Kidney (tissue), 14 donors: ENCODE data around the gene CIRBP. TPM values are rescaled to one million over a fixed set of nuclear protein-coding genes. Genes with fewer than 3 reads are reported as not detected.
A peak's percentile ranks its signal among the peaks of the same experiment; 100 is the strongest.

Experiments
- DNase-seq, 5 donors: peaks; one replicate each; pipeline ENCODE4 v3.0.0-alpha.2; 2013 to 2020
- FAIRE-seq: peaks from 2 replicates; lab custom pipeline; 2012; peaks lifted over from hg19 to GRCh38; lab: Jason Lieb, UNC
- H3K27ac ChIP-seq, 2 donors: one replicate each; pipeline ENCODE4 v1.7.0; 2013; ENCODE audit warnings: low read depth in 2 of 2, low read length in 2 of 2, inconsistent platforms in 1 of 2
- H3K27me3 ChIP-seq: one replicate; pipeline ENCODE4 v1.7.1; 2013; ENCODE audit warnings: low read length, inconsistent platforms; ENCODE audit not compliant: control insufficient read depth, insufficient read depth
- H3K36me3 ChIP-seq, 3 donors: one replicate each; pipeline versions ENCODE4 v1.7.0 to v1.7.1; 2013; ENCODE audit warnings: low read length in 3 of 3, control low read depth in 1 of 3, inconsistent platforms in 1 of 3; ENCODE audit not compliant: insufficient read depth in 3 of 3, control insufficient read depth in 2 of 3
- H3K4me1 ChIP-seq, 3 donors: one replicate each; pipeline versions ENCODE4 v1.7.0 to v1.7.1; 2013; ENCODE audit warnings: low read length in 3 of 3, inconsistent platforms in 1 of 3, low read depth in 1 of 3; ENCODE audit not compliant: control insufficient read depth in 2 of 3, insufficient read depth in 2 of 3
- H3K4me3 ChIP-seq, 3 donors: one replicate each; pipeline versions ENCODE4 v1.7.0 to v1.8.1; 2013; ENCODE audit warnings: low read length in 3 of 3, control low read depth in 1 of 3, inconsistent platforms in 1 of 3
- H3K9ac ChIP-seq, 3 donors: one replicate each; pipeline versions ENCODE4 v1.7.0 to v1.7.1; 2013; ENCODE audit warnings: low read length in 3 of 3, control low read depth in 1 of 3, inconsistent platforms in 1 of 3
- H3K9me3 ChIP-seq, 3 donors: one replicate each; pipeline versions ENCODE4 v1.7.0 to v1.7.1; 2013; ENCODE audit warnings: low read length in 3 of 3, control low read depth in 1 of 3, inconsistent platforms in 1 of 3; ENCODE audit not compliant: control insufficient read depth in 2 of 3, insufficient read depth in 1 of 3
- CTCF ChIP-seq: IDR thresholded peaks from 3 replicates; pipeline ENCODE4 v1.5.1; 2012; ENCODE audit warnings: mild to moderate bottlenecking, moderate library complexity, borderline replicate concordance; ENCODE audit not compliant: insufficient read depth; ENCODE audit errors: extremely low read depth
- intact Hi-C: fragments of 100-400 bp; cut with DNase I; formaldehyde crosslinking; loops from one replicate; pipeline ENCODE4 v1.11.1; 2022
- polyA plus RNA-seq: library from polyadenylated mRNA; stranded (reverse); fragments of 350-450 nt; fragmentation: Illumina TruSeq; extraction: RNeasy Lipid Tissue Mini Kit (QIAGEN cat#74804); gene quantifications from one replicate; pipeline ENCODE4 v1.2.3, GENCODE V29; 2014; ENCODE audit warnings: low read depth, low replicate concordance; ENCODE audit not compliant: insufficient read depth
- total RNA-seq: library from RNA; stranded (reverse); fragmentation: NEBNext Ultra II Directional; extraction: Animal tissue kit (Norgen Biotek cat#: 25700); gene quantifications from one replicate; pipeline ENCODE4 v1.2.1, GENCODE V29; 2021
- donor health status: control.
- donor health status: control.
- donor health status: control.
- donor health status: control.
- donor health status: control.
- donor health status: DM: yes; HTN: yes; CAD: no.
- donor health status: Normal renal cell carcinoma (clear cell type).

The CIRBP gene
- total and polyA plus RNA-seq, 2 donors from 2014 or later, result 408 to 533 TPM

GRCh38 chr19:1253514-1254080 is 15.5 kb upstream of the CIRBP start:
- FAIRE-seq, result no peak
- Histone ChIP-seq H3K27ac (peak overlapping the region; percentile 97), H3K36me3 (peaks cover 5 to 34% (median 17%) of the 10 kb centered on the region in 3 donors), H3K9ac (peak overlapping the region in 1 of 3 donors; percentile 73), H3K4me3 (peak overlapping the region in 1 of 3 donors; percentile 54), H3K4me1 (peaks cover 0 to 45% (median 6%) of the 10 kb centered on the region in 3 donors), H3K9me3 (no peaks in the 10 kb centered on the region), H3K27me3 (no peaks in the 10 kb centered on the region)
- intact Hi-C loops, result no loop called here
- peak in 2 of 5 donors; percentile 69 to 90 for DNase-seq
- TF ChIP-seq CTCF, result no peak

- Histone ChIP-seq H3K27me3 (no peaks in the 10 kb centered on the region), H3K9me3 (no peaks in the 10 kb centered on the region), H3K27ac (peak overlapping the region; percentile 97), H3K9ac (peak overlapping the region in 1 of 3 donors; percentile 62), H3K4me3 (no peak overlapping the region), H3K4me1 (peaks cover 0 to 48% (median 10%) of the 10 kb centered on the region in 3 donors), H3K36me3 (peaks cover 5 to 34% (median 17%) of the 10 kb centered on the region in 3 donors)
- TF ChIP-seq CTCF, result no peak
- FAIRE-seq (no peak), DNase-seq (peak in 1 of 5 donors; percentile 90)
- intact Hi-C loops, result no loop called here
Observed at GRCh38 chr19:1254081-1254527, 15.0 kb upstream of the CIRBP start.

GRCh38 chr19:1254530-1255185 is 14.5 kb upstream of the CIRBP start:
- Histone ChIP-seq H3K4me1 (peaks cover 0 to 54% (median 15%) of the 10 kb centered on the region in 3 donors), H3K27me3 (no peaks in the 10 kb centered on the region), H3K36me3 (peaks cover 5 to 34% (median 17%) of the 10 kb centered on the region in 3 donors), H3K27ac (peak overlapping the region; percentile 97), H3K9ac (peak overlapping the region in 2 of 3 donors; percentile 2 to 62), H3K4me3 (no peak overlapping the region), H3K9me3 (no peaks in the 10 kb centered on the region)
- intact Hi-C loops, result no loop called here
- FAIRE-seq (no peak), DNase-seq (no peak)
- no peak for TF ChIP-seq CTCF
